ENCODE results near the gene ARNT2.

DNA sequence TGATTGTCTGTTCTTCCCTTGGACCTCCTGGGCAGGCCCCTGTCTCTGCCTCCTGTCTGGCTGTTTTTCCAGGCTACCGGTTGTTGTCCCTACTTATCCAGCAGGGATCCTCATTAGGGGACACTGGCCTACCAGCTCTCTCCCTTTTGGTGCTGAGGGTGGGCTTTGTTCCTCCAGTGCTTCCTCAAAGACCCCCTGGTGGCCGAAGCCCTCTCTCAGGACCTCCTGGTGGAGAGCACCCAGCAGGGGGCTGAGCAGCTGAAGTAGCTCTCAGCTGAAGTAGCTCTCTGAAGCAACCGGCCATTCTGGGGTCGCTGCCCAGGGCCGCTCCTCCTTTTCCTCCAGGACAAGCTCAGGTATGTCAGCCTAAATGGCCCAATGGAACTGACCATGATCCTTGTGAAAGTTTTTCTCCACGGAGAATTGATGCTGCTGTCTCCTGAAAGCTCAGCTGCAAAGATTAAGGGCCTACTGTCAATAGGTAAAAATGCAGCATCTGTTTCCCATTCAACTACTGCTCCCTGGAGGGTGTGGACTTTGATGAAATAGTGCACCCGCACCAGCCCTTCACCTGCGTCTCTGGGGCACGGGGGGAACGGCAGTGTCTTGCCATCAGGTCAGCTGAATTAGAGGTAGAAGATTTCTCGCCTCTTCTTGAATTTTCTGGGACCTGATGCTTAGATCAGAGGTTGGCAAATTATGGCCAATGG, 27.6 kb downstream of the ARNT2 start:
- TF ChIP-seq, protein P1, sequence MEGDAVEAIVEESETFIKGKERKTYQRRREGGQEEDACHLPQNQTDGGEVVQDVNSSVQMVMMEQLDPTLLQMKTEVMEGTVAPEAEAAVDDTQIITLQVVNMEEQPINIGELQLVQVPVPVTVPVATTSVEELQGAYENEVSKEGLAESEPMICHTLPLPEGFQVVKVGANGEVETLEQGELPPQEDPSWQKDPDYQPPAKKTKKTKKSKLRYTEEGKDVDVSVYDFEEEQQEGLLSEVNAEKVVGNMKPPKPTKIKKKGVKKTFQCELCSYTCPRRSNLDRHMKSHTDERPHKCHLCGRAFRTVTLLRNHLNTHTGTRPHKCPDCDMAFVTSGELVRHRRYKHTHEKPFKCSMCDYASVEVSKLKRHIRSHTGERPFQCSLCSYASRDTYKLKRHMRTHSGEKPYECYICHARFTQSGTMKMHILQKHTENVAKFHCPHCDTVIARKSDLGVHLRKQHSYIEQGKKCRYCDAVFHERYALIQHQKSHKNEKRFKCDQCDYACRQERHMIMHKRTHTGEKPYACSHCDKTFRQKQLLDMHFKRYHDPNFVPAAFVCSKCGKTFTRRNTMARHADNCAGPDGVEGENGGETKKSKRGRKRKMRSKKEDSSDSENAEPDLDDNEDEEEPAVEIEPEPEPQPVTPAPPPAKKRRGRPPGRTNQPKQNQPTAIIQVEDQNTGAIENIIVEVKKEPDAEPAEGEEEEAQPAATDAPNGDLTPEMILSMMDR (IDR thresholded peaks at IDR 0.05): no peak
- TF ChIP-seq POLR2A (IDR thresholded peaks at IDR 0.05): no peak
